Suppressor macrophage treated with lipopolysaccharide for 4 hours (primary cell): Measurements from ENCODE around the gene DCAKD.

Experiments used
- DNase-seq: peaks from one replicate; pipeline ENCODE4 v3.0.0-alpha.2; 2020

DCAKD gene, protein sequence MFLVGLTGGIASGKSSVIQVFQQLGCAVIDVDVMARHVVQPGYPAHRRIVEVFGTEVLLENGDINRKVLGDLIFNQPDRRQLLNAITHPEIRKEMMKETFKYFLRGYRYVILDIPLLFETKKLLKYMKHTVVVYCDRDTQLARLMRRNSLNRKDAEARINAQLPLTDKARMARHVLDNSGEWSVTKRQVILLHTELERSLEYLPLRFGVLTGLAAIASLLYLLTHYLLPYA

GRCh38 chr17:45051060-45051719 is at the start of gene DCAKD:
Gene DCAKD (minus strand): TSS chr17:45051632. CDS start chr17:45034885, 16,747 bp downstream.
- DNase-seq = peak; percentile 98

- DNase-seq = peak; percentile 80
These were observed 47.6 kb upstream of the DCAKD start for GRCh38 chr17:45098869-45099616.

GRCh38 chr17:45098081-45098868 is 46.8 kb upstream of the DCAKD start:
- no peak for DNase-seq

GRCh38 chr17:45096926-45097325 is 45.5 kb upstream of the DCAKD start:
- no peak for DNase-seq

DNA sequence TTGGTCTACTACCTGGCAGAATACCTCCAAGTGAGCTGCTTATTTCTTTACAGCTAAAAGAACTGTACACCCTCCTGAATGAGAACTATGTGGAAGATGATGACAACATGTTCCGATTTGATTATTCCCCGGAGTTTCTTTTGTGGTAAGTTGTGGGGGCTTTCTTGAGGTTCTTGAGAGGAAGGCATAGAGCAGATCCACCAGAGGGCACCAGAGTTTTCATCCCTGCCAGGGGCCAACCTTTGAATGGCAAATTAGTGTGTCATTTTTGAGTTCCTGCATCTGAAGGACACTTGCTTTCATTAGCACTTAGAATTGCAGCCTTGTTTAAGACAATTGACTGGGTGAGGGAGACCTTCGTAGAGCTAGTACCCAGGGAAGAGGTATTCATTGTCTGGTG is 44.7 kb upstream of the DCAKD start:
- DNase-seq = peak; percentile 43

GRCh38 chr17:45093444-45094110 is 42.1 kb upstream of the DCAKD start:
- no peak for DNase-seq

- no peak for DNase-seq
These were observed 41.5 kb upstream of the DCAKD start for GRCh38 chr17:45092911-45093430.

DNA sequence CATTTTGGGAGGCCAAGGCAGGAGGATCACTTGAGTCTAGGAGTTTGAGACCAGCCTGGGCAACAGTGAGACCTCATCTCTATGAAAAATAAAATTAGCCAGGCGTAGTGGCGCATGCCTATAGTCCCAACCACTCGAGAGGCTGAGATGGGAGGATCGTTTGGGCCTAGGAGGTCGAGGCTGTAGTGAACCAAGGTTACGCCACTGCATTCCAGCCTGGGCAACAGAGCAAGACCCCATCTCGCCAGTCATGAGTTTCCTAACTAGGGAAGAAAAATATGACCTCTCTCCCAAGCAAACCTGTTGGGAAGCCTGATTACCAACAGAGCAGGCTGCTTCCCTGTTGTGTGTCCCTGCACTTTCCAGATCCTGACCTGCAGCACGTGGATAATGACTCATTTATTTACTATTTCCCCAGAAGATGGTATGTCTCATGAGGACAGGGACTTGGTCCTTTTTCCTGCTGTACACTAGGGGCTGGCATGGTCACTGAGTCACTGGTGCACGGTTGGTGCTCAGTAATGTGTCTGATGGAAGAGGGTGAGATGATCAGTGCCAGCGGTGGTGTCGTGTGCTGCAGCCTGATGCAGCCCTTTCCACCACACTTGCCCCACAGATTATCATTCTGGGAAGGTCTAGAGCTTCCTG is 40.5 kb upstream of the DCAKD start:
- no peak for DNase-seq

DNA sequence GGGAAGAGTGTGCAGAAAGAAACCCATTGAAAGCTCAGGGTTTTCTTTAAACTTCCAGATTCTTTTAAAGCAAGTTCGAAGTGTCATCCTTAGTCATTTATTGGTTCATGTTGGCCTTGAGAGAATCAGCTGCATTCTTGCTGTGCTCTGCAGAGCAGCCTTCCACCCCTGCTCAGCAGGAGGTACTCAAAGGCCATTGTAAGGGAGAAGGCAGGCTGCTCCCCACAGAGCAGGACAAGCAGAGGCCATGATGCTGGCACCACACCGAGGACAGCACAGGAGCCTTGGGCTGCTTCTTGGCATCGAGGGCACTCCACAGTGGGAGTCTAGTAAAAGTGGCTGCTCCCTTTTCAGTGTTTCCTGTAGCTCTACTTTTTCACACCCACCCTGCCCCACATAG is 39.3 kb upstream of the DCAKD start:
- DNase-seq = no peak

GRCh38 chr17:45088741-45089140 is 37.3 kb upstream of the DCAKD start:
- no peak for DNase-seq

DNA sequence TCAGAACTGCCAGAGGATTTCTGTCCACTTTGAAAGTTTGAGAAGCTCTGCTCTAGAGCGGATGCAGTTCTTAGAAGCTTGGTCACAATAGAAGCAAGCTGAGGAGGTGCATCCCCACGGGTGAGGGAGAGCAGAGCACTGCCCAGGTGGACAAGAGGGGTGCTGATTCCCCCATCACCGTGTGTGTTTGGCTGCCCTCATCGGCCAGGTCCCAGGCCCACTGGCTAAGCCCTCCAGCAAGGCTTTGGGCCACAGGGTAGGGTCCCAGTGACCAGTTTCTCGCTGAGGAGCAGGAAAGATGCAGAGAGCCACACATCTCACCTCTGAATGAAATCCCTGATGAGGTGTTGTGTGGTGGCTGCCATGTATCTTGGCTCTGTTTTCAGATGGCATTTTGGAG is 36.5 kb upstream of the DCAKD start:
- no peak for DNase-seq

GRCh38 chr17:45087504-45087975 is 36.1 kb upstream of the DCAKD start:
- DNase-seq = no peak

GRCh38 chr17:45086865-45087503 is 35.6 kb upstream of the DCAKD start:
- DNase-seq = no peak

DNA sequence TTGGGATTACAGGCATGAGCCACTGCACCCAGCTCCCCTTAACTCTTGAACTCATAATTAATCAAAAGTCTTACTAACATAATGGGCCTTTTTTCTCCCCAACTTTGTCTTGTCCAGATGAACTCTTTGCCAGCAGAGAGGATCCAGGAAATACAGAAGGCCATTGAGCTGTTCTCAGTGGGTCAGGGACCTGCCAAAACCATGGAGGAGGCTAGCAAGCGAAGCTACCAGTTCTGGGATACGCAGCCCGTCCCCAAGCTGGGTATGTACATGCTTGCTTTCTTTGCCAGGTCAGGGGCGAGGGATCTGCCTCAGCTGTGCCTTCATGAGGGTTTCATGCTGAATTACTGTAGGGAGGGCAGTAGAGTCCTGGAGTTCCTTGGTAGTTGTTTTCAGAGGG is 35.0 kb upstream of the DCAKD start:
- no peak for DNase-seq

GRCh38 chr17:45081047-45081703 is 29.7 kb upstream of the DCAKD start:
- DNase-seq = no peak

DNA sequence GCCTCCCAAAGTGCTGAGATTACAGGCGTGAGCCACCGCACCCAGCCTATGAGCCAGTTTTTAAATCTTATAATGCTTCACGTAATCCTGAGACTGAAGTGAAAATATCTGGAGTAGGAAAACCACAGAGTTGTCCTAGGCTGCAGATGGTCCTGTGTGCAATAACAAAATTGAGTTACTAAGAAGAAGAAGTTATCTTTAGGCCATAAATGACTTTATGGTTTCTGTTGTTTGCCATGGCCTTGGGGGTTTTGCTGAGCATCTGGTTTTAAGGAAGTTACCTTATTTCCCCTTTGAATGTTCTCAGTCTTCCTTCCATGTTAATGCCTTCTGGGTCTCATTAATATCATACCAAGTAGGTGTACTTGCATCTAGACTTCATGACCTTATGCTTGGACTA is 26.2 kb upstream of the DCAKD start:
- peak; percentile 64 for DNase-seq

GRCh38 chr17:45073414-45074070 is 22.1 kb upstream of the DCAKD start:
- no peak for DNase-seq

GRCh38 chr17:45070809-45071208 is 19.4 kb upstream of the DCAKD start:
- DNase-seq = peak; percentile 10

DNA sequence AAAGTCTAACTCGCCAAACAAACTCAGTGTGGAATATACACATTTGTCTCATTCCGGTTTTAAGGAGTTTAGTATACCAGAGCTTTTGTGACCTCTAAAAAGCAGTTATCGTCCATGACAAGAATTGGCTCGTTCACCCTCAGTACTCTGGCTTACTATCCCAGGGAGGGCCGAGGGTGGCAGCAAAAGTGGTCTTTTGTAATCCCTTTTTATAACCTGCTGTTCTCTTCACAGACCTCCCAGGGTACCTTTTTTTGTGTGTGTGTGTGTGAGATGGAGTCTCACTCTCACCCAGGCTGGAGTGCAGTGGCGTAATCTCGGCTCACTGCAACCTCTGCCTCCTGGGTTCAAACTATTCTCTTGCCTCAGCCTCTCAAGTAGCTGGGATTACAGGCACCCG is 18.6 kb upstream of the DCAKD start:
- DNase-seq = no peak

- DNase-seq = no peak
These were observed 16.2 kb upstream of the DCAKD start for GRCh38 chr17:45067637-45068036.
